Esophagus squamous epithelium (tissue), 5 donors: Measurements from ENCODE around the gene HOPX. TPM values are rescaled to one million over a fixed set of nuclear protein-coding genes. Genes with fewer than 3 reads are reported as not detected.

Experiments used
- DNase-seq: peaks from one replicate; lab custom pipeline; 2025; lab: John Stamatoyannopoulos, UW
- H3K27ac ChIP-seq, 4 donors: fragments of 200-600 bp; sonication (generic); one replicate each; pipeline ENCODE4 v1.5.1; 2016 to 2019; ENCODE audit warnings: mild to moderate bottlenecking in 1 of 4
- H3K27me3 ChIP-seq, 4 donors: fragments of 200-600 bp; sonication (generic); 1 replicate in 3 of 4; 2 replicates in 1 of 4; pipeline versions ENCODE4 v1.5.1 to v1.6.0; 2017 to 2021; ENCODE audit warnings: antibody characterized with exemption in 1 of 4
- H3K36me3 ChIP-seq, 3 donors: fragments of 200-600 bp; sonication (generic); one replicate each; pipeline ENCODE4 v1.5.1; 2016 to 2019
- H3K4me1 ChIP-seq, 3 donors: fragments of 200-600 bp; sonication (generic); one replicate each; pipeline ENCODE4 v1.5.1; 2017 to 2019
- H3K4me3 ChIP-seq, 4 donors: fragments of 200-600 bp; sonication (generic); 1 replicate in 3 of 4; 2 replicates in 1 of 4; pipeline ENCODE4 v1.5.1; 2016 to 2019; ENCODE audit warnings: mild to moderate bottlenecking in 2 of 4, moderate library complexity in 1 of 4
- H3K9me3 ChIP-seq, 3 donors: fragments of 200-600 bp; sonication (generic); one replicate each; pipeline ENCODE4 v1.5.1; 2016 to 2019
- CTCF ChIP-seq, 6 experiments: fragments of 450-650 bp in 4 of 6; fragments of 200-600 bp in 2 of 6; sonication (generic) in 2 of 6; IDR thresholded peaks; one replicate each; pipeline ENCODE4 v1.5.1; 2016 to 2019; ENCODE audit warnings: antibody characterized with exemption in 6 of 6, mild to moderate bottlenecking in 4 of 6, moderate library complexity in 4 of 6
- POLR2A ChIP-seq, 4 donors: fragments of 450-650 bp; IDR thresholded peaks; one replicate each; pipeline ENCODE4 v1.6.1; 2017; ENCODE audit warnings: antibody characterized with exemption in 4 of 4, mild to moderate bottlenecking in 4 of 4, moderate library complexity in 3 of 4
- WGBS, 2 donors: methylation state at CpG; one replicate each; pipeline ENCODE4 v1.1.5; 2018; 5-methylcytosine and 5-hydroxymethylcytosine counted together
- intact Hi-C: fragments of 100-400 bp; cut with DNase I; formaldehyde crosslinking; loops from one replicate; pipeline ENCODE4 v1.15.0; 2022
- total RNA-seq, 4 donors: library from RNA; depleted of rRNA; stranded (reverse); fragments of >200 nt; gene quantifications; one replicate each; pipeline ENCODE4 v1.1.0, GENCODE V29; 2016
- donor health status: DM: yes; HTN: yes; CAD: no.

The HOPX gene
- total RNA-seq, 4 donors from 2014 or later, result 319 to 373 (median 338) TPM

GRCh38 chr4:56704089-56704871 is 23.2 kb upstream of the HOPX start:
- Histone ChIP-seq H3K36me3 (no peaks in the 10 kb centered on the region), H3K27ac (peak overlapping the region in 2 of 4 donors; percentile 32 to 65), H3K27me3 (no peaks in the 10 kb centered on the region), H3K4me3 (no peak overlapping the region), H3K4me1 (peaks cover 0 to 20% (median 6%) of the 10 kb centered on the region in 3 donors), H3K9me3 (no peaks in the 10 kb centered on the region)
- DNase-seq, result no peak
- no peak for TF ChIP-seq POLR2A (IDR thresholded peaks at IDR 0.05)
- TF ChIP-seq CTCF (IDR thresholded peaks at IDR 0.05), result no peak
- intact Hi-C loops, result no loop called here
- WGBS, 2 donors, result 31 to 55% methylated on average over 6 to 7 of the region's 7 CpGs

- no peaks in the 10 kb centered on the region for H3K9me3 ChIP-seq
- peaks cover 0 to 20% (median 6%) of the 10 kb centered on the region in 3 donors for H3K4me1 ChIP-seq
- intact Hi-C loops, result no loop called here
- H3K36me3 ChIP-seq, result no peaks in the 10 kb centered on the region
- no peaks in the 10 kb centered on the region for H3K27me3 ChIP-seq
- no peak for DNase-seq
- TF ChIP-seq CTCF (IDR thresholded peaks at IDR 0.05) (no peak), POLR2A (IDR thresholded peaks at IDR 0.05) (no peak)
- peak overlapping the region in 1 of 4 donors; percentile 32 for H3K27ac ChIP-seq
- WGBS, 2 donors, result 57 to 70% methylated on average over 5 of the region's 5 CpGs
- no peak overlapping the region for H3K4me3 ChIP-seq
Measured at GRCh38 chr4:56703378-56703777, 22.3 kb upstream of the HOPX start.

DNA sequence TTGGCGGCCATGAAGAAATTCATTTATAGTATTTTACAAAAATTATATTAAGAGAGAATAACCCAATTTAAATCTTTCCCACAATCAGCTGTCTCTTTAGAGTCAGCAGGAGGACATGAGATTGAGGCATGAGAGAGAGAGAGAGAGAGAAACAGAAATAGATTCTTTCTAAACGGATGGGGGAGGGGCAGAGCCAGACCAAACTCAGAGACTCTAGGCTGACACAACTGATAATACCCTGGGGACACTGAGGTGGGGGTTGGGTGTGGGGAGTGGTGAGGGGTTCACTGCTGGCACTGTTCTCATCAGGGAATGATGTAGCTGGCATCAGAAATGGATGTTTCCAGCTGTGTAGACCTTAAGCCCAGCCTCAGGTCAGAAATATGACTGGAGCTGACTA is 20.5 kb upstream of the HOPX start:
- TF ChIP-seq CTCF (IDR thresholded peaks at IDR 0.05) (no peak), POLR2A (IDR thresholded peaks at IDR 0.05) (no peak)
- Histone ChIP-seq H3K27ac (no peak overlapping the region), H3K4me3 (no peak overlapping the region), H3K9me3 (no peaks in the 10 kb centered on the region), H3K27me3 (no peaks in the 10 kb centered on the region), H3K36me3 (no peaks in the 10 kb centered on the region), H3K4me1 (peaks cover 0 to 20% (median 6%) of the 10 kb centered on the region in 3 donors)
- no peak for DNase-seq
- WGBS, 2 donors, result 65 to 80% methylated on average over 2 of the region's 2 CpGs
- intact Hi-C loops, result no loop called here

DNA sequence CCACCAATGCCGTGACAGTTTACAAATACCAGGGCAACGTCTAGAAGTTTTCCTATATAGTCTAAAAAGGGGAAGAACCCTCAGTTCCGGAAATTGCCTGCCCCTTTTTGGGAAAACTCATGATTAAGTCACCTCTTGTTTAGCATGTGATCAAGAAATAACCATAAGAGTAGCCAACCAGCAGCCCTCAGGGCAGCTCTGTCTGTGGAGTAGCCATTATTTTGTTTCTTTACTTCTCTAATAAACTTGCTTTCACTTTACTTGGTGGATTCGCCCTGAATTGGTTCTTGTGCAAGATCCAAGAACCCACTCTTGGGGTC is 20.0 kb upstream of the HOPX start:
- no peak overlapping the region for H3K4me3 ChIP-seq
- no peaks in the 10 kb centered on the region for H3K27me3 ChIP-seq
- no peaks in the 10 kb centered on the region for H3K9me3 ChIP-seq
- DNase-seq, result no peak
- no peaks in the 10 kb centered on the region for H3K36me3 ChIP-seq
- no peak overlapping the region for H3K27ac ChIP-seq
- intact Hi-C loops, result no loop called here
- peaks cover 0 to 20% (median 6%) of the 10 kb centered on the region in 3 donors for H3K4me1 ChIP-seq
- TF ChIP-seq CTCF (IDR thresholded peaks at IDR 0.05), result no peak
- TF ChIP-seq POLR2A (IDR thresholded peaks at IDR 0.05), result no peak
- 65 to 76% methylated on average over 3 to 4 of the region's 4 CpGs for WGBS, 2 donors

DNA sequence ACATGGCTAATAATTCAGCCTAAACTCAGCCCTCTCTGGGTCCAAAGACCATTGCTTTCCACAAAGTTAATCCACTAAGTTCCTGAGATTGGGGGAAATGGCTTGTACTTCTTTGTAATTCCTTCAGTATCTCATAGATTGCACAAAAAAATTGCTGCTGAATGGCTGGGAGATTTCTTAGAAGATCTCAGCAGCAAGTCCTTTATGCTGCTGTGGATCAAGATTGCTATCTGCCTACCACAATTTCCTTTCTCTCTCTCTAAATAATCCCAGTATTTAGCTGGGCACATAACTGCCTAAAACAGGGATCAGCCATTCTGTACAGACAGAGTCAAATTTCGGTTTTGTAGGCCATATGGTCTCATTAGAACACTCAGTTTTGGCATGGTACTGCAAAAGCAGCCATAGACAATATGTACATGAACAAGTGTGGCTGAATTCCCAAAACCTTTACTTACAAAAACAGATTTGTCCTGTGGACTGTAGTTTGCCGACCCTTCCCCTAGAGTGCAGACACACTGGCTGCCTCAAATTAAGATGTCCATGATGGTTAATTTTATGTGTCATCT is 18.5 kb upstream of the HOPX start:
- 75% methylated on average over 2 of the region's 2 CpGs for WGBS, 2 donors
- no peak for DNase-seq
- Histone ChIP-seq H3K4me3 (no peak overlapping the region), H3K4me1 (peaks cover 0 to 19% (median 6%) of the 10 kb centered on the region in 3 donors), H3K27me3 (no peaks in the 10 kb centered on the region), H3K9me3 (no peaks in the 10 kb centered on the region), H3K36me3 (no peaks in the 10 kb centered on the region), H3K27ac (no peak overlapping the region)
- intact Hi-C loops, result no loop called here
- no peak for TF ChIP-seq POLR2A (IDR thresholded peaks at IDR 0.05)
